Hematopoietic multipotent progenitor cell treated with erythropoietin and hydrocortisone succinate and interleukin-3 and kit ligand, for 17 days (in vitro differentiated cells): ENCODE results near the gene A2M.

Experiments
- DNase-seq: peaks from one replicate; pipeline ENCODE4 v3.0.0-alpha.2; 2015; ENCODE audit warnings: low spot score

A2M gene

DNA sequence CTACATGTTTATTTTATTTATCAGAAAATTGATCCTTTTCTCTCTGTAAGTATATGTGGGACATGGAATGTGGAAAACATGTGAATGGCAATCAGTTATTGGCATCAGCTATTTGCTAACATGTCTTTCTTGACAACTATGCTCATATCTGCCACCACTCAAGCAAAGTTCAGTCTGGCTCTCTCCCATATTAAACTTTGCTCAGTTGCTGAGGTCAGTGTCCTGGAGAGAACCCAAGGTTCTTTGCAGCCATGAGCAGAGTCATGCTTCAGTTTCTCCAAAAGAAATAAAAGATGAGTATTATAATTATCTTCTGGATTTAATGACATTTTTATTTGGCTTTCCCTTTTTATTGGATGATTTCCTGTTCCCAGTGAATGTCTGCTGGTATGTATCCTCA lies 42.6 kb downstream of the A2M start:
- DNase-seq = no peak

DNA sequence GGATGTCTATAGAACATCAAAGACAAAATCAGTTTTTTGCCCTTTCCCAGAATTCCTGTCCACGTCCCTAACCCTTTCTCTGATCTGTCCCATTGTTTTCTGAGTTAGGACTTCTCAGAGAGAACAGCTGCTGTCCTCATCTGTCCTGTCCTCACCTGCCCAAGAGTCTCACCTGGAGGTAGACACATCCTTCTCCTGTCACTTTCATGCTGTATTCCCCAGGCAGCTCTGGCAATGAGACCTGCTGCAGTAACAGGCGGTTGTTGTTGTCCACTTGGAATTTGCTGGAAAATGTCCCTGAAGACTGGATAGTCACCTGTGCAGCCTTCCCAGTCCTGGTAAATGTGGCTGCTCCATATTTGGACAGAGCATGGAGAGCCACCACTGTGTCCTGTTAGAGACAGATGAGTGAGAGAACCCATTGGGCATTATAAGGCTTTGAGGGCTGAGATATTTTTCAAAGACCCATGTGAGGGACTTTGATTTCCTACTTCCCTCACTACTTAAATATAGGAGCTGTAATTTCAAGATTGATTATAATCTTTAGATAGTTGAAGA lies 43.2 kb downstream of the A2M start:
- no peak for DNase-seq

DNA sequence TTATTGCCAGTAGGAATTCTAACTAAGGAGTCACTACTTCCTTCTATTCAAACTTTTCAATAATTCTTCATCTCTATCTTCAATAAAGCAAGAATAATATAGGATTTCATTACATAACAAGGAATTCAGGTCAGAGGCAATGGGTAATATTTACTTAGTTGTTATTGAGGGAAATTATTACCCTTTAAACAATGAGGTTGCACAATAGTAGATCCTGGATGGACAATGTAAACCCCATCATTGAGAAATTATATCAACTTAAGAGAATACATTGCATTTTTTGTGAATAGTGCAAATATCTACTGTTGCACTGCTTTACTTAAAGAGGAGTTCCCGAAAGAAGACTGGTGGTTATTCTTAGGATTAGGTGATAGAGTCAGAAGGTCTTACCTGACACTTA lies 43.8 kb downstream of the A2M start:
- DNase-seq = no peak

DNA sequence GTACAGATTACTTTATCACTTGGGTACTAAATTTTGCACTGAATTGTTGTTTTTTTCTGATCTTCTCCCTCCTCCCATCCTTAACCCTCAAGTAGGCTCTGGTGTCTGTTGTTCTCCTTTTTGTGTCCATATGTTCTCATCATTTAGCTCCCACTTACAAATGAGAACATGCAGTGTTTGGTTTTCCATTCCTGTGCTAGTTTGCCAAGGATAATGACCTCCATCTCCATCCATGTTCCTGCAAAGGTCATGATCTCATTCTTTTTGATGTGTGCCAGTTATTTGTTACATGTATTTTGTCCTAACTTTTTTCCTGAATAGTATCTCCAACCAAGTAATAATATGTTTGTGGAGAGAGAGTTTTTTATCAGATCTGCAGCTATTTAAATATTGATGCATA lies 44.2 kb downstream of the A2M start:
- DNase-seq = no peak

DNA sequence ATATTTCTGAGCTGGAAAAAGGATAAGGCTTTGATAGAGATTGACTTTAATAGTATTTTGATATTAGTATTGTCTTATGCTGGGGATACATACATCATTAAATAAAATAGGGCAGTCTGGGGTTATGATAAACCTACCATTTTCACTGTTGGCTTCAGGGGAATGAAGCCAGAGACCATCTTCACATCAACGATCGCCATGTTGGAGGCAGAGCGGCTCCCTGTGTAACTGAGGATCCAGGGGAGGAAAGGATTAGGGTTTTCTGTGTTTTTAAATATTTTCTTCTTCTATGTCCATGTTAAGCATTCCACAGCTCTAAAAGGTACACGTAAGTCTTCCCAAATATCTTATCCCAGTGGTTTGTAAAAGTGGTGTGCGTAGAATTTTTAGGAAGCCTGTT lies 45.4 kb downstream of the A2M start:
- no peak for DNase-seq

DNA sequence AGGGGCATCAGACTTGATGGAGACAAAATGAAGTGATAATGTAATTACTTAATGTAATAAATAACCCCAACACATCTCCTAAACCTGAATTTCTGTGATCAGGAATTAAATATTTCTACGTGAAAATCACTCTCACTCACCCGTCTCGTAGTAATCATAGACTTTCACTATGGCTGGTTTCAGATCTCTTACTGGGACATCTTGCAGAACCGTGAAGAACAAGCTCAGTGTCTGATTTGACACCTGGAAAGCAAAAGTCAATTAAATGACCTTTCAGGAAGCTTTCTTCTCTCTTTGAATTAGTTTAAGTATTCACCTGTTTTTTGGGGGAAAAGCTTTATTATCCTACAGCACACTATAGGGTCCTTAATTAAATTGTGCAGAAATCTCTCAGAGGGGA lies 47.1 kb downstream of the A2M start:
- no peak for DNase-seq

DNA sequence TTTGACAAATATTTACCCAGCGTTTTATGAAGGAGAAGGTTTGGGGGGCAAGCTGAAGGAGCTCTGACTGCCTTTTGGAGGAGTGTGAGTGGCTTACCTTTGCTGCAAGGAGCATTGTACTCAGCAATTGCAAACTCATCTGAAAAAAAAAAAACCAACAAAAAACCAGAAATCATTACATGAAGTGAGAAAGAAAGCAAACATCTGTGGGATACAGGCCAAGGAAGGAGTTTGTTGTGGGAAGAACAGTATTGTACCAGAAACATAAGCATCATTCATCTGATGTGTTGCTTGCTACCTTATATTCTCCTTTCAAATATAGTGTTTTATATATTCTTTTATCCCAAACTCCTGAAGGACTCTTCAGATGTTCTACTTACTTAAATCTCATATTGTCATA lies 47.6 kb downstream of the A2M start:
- DNase-seq = no peak

DNA sequence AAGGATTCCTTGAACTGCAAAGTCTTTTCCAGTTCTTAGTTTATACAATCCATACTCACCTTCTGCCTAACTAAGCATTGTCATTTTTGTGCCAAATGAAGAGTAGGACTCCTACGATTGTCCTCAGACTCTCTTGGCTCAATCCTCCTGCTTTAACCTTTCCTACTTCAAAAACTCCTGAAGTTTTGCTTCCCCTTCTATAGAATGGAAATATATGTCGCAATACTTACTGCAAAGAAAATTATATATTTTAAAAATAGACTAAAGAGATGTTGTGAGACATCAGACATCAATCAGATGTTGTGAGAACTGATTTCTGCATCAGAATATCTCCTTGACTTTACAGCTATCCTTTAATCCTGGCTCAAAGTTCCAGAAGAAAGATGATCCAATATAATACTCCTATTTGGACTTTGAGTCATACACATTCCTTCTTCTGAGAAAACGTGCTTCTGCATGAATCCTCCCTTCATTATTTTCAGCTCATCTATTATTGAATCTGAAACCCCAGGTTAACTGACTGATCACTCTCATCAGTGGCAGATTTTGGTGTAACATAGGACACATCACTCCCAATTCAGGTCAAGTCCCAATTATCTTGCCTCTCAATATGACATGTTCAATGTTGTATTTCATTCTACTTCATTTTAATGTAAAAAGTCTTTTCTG lies 48.8 kb downstream of the A2M start:
- DNase-seq = no peak

DNA sequence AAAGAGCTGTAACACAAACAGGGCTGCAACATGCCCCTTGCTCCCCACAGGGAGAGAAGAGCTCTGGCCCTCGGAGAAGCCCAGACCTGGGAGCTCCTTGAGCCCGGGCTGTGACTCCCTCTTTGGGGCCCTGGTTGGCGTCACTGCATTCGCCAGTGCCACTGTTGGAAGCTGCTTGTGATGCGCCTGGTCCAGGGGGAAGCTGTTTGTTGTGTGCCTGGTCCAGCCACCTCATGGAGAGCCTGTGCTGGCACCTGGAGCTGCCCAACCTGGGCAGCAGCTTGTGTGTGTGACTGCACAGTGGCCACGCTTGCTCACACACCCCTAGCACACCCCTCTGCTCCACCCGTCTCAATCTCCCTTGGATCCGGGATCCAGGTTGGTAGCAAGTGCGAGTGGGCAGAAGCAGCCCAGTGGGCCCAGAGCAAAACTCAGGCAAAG lies 49.5 kb downstream of the A2M start:
- DNase-seq = no peak

DNA sequence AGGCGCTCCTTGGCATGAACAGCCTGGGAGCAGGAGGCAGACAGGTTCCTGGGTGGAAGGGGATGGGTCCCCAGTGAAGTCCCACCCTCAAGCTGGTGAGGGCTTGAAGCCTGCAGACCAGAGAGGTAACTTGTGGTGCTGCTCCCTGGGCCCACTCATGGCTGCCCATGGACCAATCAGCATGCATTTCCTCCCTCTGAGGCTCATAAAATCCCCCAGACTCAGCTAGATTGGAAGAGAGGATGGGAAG lies 50.2 kb downstream of the A2M start:
- DNase-seq = no peak

DNA sequence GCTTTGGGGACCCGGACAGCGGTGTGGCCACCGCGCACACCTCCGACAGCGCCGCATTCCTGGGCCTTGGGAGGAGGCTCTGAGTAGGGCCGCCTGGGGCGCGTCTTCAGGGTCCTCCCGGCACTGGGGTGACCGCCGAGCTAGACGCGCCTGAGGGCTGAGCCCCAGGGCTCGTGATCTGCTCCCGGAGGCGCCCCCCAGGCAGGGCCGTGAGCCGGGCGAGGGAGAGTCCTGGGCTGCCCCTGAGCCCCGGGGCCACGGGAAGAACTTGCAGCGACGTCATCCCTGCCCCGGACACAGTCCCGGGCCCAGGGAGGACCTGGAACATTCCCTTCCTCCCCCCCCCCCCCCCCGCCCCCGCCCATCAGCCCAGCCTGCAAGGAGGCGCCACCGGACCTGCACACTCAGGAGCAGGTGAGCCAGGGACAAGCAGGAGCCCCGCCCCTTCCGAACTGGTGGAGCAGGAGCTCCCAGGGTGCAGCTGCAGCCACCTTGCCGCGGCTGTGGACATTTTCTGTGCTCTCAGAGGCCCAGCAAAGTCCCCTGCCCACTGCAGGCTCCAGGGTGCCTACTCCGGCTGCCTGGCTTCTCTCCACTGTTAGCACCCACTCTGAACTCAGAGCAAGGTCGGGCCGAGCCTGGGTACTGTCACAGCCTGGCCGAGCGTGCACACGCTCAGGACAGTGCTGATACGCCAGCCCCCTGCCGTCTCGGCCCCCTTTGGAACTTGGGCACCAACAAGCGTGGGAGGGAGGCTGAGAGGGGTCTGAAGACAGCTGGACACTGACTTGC lies 50.7 kb downstream of the A2M start:
- DNase-seq = no peak

DNA sequence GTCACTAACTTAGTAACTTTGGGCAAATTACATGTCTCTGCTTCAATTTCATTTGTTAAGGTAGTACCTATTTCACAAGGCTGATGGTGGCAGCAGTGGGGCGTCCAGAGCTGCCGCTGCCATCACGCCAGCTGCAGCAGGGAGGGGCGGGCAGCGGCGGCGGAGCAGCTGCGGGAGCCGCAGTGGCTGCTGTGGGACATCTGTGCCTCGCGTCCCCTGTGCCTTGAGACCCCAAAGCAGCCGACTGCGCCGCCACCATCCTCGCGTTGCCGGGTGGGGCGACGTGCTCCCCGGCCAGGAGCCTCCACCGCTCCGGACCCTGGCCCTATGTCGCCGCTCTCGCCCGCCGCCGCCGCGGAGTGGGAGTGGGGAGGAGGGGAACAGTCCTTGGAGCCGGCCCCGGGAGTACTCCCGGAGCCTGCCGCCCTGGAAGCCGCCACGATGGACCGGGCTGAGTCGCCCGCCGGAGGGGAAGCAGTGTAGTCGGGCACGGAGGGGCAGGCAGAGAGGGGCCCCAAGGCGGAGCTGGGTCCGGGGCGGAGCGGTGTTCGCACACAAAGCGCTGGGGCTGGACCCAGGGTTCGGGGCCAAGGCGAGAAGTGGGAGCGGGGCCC lies 51.4 kb downstream of the A2M start:
- DNase-seq = no peak

DNA sequence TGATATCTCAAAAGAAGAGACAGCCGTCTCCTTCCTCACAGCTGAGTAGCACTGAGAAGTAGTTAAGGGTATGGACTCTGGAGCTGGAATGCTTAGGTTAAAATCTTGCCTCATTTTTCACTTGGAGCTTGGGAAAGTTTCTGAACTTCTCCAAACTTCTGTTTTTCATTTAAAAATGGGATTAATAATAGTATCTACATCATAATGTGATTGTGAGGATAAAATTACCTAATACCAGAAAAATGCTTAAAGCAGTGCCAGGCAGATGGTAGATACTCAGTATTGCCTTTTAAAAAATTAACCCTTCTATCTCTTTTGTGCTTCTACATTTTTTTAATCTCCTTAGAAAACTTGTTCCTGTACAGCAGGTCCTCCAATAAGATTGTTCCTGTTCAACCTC lies 63.1 kb downstream of the A2M start:
- DNase-seq = no peak

DNA sequence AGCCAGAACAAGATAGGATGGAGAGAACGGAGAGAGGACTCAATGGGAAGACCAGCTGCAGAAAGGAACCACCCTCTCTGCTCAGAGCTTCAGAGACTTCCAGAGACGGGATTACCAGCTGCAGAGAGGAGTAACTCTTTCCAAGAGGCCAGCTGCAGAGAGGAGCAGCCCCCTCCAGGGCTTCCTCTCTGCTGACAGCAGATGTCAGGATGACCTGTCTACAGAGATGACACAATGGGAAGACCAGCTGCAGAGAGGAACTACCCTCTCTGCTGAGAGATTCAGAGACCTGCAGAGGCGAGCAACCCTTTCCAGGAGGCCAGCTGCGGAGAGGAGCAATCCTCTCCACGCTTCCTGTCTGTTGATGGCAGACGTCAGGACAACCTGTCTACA lies 64.6 kb downstream of the A2M start:
- no peak for DNase-seq

DNA sequence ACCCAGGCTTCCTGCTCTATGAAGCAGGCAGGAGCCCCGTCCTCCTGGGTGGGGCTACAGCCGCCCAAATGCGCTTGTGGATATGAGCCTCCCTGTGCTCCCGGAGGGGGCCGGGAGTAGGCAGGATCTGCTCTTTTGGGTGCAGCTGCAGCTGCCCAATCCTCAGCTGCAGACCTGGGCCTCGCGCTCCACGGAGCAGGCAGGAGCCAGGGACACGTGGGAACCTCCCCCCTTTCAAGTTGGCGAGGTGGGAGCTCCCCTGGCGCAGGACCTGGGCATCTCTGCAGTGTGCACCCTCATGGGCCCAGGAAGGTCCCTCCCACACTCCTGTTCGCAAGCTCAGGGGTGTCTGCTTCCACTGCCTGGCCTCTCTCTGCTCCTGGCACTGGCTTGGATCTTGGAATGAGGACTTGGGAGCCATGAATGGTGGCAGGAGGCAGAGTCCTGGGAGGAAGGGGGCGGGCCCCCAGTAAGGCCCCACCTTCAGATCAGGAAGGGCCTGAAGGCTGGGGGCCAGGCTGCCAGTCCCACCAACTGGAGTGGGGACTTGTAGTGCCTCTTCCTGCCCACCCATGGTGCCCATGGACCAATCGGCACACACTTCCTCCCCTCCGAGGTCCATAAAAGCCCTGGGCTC lies 65.1 kb downstream of the A2M start:
- DNase-seq = no peak

DNA sequence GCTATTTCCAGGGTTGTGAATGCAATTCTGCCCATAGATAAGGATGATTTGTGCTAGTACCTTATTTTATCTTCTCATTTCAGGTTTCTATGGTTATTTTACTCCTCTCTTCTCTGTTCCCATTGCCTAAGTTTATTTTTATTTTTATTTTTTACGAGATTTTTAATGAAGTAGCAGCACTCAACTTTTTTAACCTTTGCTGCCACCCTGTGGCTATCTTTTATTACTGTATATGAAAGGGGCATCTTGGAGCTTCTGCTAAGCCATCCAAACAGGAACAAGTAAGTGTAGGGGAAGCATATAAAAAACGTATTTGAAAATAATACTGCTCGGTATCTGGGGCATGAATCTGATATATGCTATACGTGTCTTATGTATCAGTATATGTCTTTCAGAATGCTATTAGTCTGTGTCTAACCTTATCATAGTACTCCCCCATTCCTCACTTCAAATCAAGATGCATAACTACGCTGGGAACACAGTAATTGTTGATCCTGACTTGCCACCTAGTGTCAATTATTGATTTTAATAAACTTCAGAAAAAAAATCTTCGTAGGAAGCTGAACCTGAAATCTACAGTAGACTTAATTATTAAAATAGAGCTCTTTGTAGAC lies 66.1 kb downstream of the A2M start:
- DNase-seq = peak; percentile 53

DNA sequence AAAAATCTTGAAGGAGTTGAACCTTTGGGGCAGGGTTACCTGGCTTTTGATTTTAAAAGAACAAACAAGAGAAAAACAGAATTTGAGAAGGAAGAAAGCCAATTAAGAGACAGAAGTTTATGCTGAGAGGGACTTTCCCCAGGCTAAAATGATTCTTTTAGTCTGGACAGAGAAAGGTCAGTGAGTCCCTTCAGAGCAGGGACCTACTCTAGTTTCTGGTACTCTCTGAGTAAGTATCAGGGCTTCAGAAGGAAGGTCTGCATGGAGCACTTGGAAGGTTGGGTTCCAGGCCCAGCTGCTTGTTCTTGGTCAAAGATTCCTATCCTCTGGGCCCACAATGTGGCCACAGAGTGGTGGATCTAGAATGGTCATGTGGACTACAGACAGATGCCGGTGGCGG lies 66.8 kb downstream of the A2M start:
- DNase-seq = no peak

DNA sequence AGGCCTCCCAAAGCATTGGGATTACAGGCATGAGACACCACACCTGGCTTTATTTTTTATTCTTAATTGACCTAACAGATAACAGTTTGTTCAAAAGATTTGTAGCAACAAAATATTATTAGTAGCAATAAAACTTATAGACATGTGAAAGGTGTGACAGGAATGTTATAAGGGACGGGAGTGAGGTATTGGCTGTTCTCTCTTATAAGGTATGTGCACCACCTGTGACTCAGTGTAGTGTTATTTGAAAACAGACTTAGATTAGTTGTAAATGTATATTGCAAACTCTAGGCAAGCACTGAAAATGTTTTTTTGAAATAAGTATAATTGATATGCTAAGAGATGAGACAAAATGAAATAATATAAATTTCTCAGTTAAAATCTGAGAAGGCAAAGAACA lies 68.6 kb downstream of the A2M start:
- DNase-seq = no peak

DNA sequence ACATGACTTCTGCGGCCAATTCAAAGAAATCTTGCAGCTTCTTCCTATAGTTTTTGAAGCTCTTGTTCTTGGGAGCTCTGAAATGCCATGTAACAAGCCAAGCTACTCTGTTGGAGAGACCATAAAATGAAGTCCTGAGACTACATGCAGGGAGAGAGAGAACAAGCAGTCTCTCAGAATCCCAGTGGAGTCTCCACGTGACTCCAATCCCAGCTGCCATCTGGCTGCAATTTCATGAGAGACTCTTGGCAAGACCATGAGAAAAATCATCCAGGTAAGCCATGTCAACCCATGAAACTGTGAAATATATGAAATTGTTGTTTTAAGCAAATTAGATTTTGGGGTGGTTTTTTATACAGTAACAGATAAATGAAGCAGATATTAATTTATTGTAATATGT lies 72.0 kb downstream of the A2M start:
- no peak for DNase-seq

DNA sequence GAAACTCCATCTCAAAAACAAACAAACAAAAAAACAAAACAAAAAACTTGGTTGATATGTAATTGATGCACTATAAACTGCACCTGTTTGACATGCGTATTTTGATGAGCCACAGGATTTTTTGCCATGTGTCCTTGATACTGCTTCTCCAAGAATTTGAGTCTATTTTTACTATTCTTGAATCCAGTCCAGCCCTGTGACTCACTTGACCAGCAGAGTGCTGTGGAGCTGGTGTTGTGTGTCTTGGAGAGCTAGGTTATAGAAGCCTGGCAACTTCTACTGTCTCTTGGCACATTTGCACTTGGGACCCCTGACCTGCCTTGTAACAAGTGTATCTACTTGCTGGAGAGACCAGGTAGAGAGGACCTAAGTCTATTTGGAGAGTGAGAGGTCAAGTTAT lies 74.4 kb downstream of the A2M start:
- no peak for DNase-seq

DNA sequence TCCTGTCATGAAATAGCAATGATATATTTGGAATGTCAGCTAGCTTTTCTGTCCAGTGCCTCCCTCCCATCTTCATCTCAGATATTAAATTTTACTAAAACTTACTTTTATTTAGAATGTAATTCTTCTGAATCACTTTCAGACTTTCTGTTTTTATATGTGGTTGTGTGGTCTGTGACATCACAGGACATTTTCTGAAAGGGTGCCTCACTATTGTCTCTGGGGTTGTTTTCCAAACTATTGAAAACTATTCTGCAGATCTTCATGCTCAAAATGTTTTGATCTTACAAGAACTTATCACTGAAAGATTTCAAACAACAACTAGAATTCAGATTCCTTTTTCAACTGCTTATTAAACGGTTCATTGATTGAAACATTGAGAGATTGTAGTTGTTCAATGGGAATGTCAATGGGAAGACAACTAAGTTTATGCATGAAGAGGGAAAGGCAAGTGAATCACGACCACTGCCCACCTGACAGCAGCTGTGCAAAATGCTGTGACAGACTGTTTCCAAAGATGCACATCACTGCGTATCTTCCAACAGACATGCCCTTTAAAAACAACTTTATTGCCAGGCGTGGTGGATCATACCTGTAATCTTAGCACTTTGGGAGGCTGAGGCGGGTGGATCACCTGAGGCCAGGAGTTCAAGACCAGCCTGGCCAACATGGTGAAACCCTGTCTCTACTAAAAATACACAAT lies 75.1 kb downstream of the A2M start:
- no peak for DNase-seq

DNA sequence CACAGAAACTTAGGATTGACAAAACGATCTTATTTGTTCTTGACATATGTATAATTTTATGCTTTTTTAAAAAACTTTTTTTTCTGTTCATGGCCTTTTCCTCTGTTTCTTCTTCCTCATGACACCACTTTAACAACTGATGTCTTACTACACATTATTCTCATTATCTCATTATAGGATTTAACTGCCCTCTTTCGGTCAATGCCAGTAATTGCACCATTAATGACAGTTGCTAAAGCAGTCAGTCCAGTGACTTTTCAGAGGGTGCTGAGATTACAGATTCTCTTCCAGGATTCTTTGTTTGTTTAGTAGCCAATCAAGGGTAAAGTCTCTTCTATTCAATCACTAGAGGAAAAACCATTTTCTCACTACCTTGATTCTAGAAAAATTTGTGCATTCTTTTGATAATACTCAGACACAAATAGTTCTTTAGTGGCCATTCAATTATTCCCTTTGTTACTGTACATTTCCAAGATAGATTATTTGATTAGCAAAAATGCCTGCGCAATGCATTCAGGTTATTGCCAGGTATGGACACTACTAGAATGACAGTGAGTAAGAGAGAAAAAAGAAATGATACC lies 76.2 kb downstream of the A2M start:
- peak; percentile 67 for DNase-seq
